NCI-H2107 treated with DMSO at 0.1 percent for 48 hours (cell line): ENCODE results near the gene KIRREL3.

ENCODE experiments used
- DNase-seq: peaks from one replicate; lab custom pipeline; 2025; ENCODE audit not compliant: unreplicated experiment; lab: John Stamatoyannopoulos, UW

The KIRREL3 gene

GRCh38 chr11:126459691-126460281, 540.8 kb downstream of the KIRREL3 start:
- DNase-seq, result no peak

- DNase-seq, result no peak
These were observed 542.8 kb downstream of the KIRREL3 start for GRCh38 chr11:126457817-126458216.

- no peak for DNase-seq
These were observed 543.6 kb downstream of the KIRREL3 start for GRCh38 chr11:126456783-126457542.

GRCh38 chr11:126456089-126456488, 544.5 kb downstream of the KIRREL3 start:
- DNase-seq, result no peak

- no peak for DNase-seq
These were observed 548.1 kb downstream of the KIRREL3 start for GRCh38 chr11:126452241-126453101.

- no peak for DNase-seq
These were observed 549.3 kb downstream of the KIRREL3 start for GRCh38 chr11:126451211-126451802.

- DNase-seq, result no peak
These were observed 549.8 kb downstream of the KIRREL3 start for GRCh38 chr11:126450806-126451205.

GRCh38 chr11:126450198-126450597, 550.4 kb downstream of the KIRREL3 start:
- no peak for DNase-seq

GRCh38 chr11:126446581-126446980, 554.0 kb downstream of the KIRREL3 start:
- no peak for DNase-seq

GRCh38 chr11:126444072-126444471, 556.5 kb downstream of the KIRREL3 start:
- DNase-seq, result no peak

GRCh38 chr11:126443120-126443519, 557.5 kb downstream of the KIRREL3 start:
- peak; percentile 28 for DNase-seq

GRCh38 chr11:126440792-126441514, 559.6 kb downstream of the KIRREL3 start:
- DNase-seq, result peak; percentile 52

- no peak for DNase-seq
These were observed 560.3 kb downstream of the KIRREL3 start for GRCh38 chr11:126440276-126440675.

GRCh38 chr11:126438691-126439090, 561.9 kb downstream of the KIRREL3 start:
- DNase-seq, result no peak

GRCh38 chr11:126438272-126438671, 562.3 kb downstream of the KIRREL3 start:
- DNase-seq, result no peak

- no peak for DNase-seq
These were observed 562.8 kb downstream of the KIRREL3 start for GRCh38 chr11:126437731-126438130.

- no peak for DNase-seq
These were observed 564.3 kb downstream of the KIRREL3 start for GRCh38 chr11:126436209-126436755.

- DNase-seq, result no peak
These were observed 565.6 kb downstream of the KIRREL3 start for GRCh38 chr11:126434950-126435335.

GRCh38 chr11:126433989-126434949, 566.3 kb downstream of the KIRREL3 start:
- DNase-seq, result no peak
